ENCODE results near the gene HVCN1.

Gene HVCN1

DNA sequence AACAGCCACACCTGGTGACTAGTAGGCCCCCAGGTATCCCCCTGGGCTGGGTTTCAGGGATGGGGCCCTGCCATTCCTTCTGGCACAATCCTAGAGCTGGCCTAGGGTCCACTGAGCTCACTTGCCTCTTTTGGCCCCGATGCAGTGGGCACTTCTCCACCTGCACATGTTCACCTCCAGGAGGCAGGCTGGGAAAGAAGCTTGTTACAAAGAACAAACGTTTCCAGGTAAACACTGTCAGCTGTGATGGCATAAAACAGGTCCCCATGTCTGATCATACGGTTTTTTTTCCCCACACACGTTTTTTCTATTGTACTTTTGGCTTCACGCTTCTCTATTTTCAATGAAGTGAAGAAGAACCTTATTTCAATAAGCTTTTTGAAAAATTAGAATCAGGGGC lies 15.8 kb upstream of the HVCN1 start:
- no peak for DNase-seq
- H3K27me3 ChIP-seq, result no peaks in the 10 kb centered on the region
- peaks cover 3% of the 10 kb centered on the region for H3K4me1 ChIP-seq
- H3K36me3 ChIP-seq, result no peaks in the 10 kb centered on the region
- TF ChIP-seq, protein P1, sequence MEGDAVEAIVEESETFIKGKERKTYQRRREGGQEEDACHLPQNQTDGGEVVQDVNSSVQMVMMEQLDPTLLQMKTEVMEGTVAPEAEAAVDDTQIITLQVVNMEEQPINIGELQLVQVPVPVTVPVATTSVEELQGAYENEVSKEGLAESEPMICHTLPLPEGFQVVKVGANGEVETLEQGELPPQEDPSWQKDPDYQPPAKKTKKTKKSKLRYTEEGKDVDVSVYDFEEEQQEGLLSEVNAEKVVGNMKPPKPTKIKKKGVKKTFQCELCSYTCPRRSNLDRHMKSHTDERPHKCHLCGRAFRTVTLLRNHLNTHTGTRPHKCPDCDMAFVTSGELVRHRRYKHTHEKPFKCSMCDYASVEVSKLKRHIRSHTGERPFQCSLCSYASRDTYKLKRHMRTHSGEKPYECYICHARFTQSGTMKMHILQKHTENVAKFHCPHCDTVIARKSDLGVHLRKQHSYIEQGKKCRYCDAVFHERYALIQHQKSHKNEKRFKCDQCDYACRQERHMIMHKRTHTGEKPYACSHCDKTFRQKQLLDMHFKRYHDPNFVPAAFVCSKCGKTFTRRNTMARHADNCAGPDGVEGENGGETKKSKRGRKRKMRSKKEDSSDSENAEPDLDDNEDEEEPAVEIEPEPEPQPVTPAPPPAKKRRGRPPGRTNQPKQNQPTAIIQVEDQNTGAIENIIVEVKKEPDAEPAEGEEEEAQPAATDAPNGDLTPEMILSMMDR (IDR thresholded peaks at IDR 0.05; ENCODE audit: low read depth, low read length), result peak; percentile 39
- no peak overlapping the region for H3K4me3 ChIP-seq (ENCODE audit: low read depth, low read length)
- no peaks in the 10 kb centered on the region for H3K9me3 ChIP-seq

DNA sequence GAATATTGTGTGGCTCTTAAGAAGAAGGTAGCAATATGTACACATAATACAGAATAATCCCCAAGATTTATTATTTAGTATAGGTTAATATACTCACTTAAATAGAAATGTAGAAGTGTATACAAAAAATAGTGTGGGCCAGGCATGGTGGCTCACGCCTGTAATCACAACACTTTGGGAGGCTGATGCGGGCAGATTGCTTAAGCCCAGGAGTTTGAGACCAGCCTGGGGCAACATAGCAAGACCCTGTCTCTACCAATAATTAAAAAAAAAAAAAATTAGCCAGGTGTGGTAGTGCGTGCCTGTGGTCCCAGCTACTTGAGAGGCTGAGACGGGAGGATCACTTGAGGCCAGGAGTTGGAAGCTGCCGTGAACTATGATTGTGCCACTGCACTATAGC lies 15.3 kb upstream of the HVCN1 start:
- Histone ChIP-seq H3K36me3 (no peaks in the 10 kb centered on the region), H3K4me1 (peaks cover 8% of the 10 kb centered on the region), H3K27me3 (no peaks in the 10 kb centered on the region), H3K4me3 (ENCODE audit: low read depth, low read length) (no peak overlapping the region), H3K9me3 (no peaks in the 10 kb centered on the region)
- TF ChIP-seq, protein P1 (IDR thresholded peaks at IDR 0.05; ENCODE audit: low read depth, low read length), result no peak
- no peak for DNase-seq

DNA sequence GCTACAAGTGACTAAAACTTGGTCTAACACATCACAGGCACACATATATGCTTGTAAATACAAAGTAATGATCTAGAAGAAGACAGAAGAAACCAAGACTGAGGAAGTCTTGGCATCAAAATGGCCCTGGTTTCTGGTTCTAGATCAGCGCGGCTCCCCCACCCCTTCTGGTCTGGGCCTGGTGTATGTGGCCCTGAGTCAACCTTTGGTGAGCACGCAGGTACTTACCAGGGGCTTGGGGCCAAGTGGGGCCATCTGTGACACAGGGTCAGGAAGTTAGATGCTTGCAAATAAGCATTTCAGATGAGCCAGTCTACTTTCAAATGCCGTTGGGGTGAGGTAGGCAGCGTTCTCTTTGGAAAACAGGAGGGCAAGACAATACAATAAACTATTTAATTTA lies 13.2 kb upstream of the HVCN1 start:
- no peak overlapping the region for H3K4me3 ChIP-seq (ENCODE audit: low read depth, low read length)
- H3K9me3 ChIP-seq, result no peaks in the 10 kb centered on the region
- DNase-seq, result no peak
- H3K36me3 ChIP-seq, result no peaks in the 10 kb centered on the region
- peaks cover 15% of the 10 kb centered on the region for H3K4me1 ChIP-seq
- no peaks in the 10 kb centered on the region for H3K27me3 ChIP-seq
- TF ChIP-seq, protein P1 (IDR thresholded peaks at IDR 0.05; ENCODE audit: low read depth, low read length), result no peak

DNA sequence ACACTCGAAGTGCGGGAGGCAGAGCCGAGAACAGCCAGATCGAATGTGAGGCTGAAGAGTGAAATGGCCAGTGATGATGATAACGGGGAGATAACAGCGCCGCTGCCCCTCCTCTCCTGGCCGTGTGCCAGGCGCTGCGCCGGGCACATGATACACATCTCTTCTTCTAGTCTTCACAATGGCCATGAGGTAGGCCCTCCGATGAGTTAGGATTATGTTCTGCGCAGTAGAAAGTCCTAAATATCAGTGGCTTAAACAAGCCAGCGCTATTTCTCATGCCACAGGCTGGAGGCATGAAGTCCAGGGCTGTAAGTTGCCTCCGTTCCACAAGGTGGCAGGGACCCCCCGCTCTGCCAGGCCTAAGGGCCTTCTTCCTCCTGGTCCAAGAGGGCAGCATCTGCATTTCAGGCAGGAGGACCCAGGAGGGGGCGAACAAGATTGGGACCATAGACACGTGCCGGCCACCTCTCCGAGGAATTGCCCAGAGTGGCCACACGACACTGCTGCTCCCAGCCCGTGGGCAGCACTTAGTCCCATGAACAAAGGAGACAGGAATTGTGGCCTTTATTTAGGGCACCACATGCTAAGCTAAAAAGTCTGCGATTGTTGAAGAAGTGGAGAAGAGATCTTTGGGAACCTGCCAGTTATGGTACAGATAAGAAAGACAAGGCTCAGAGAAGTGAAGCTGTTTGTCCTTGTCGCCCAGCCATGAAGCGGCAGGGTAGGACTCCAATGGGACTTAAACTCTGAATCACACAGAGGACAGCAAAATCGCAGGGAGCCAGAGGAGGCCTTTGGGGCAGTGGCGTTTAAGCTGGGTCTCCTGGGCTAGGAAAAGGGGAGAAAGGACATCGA lies 10.9 kb upstream of the HVCN1 start:
- peak; percentile 69 for DNase-seq
- H3K27me3 ChIP-seq, result no peaks in the 10 kb centered on the region
- TF ChIP-seq, protein P1 (IDR thresholded peaks at IDR 0.05; ENCODE audit: low read depth, low read length), result peak; percentile 50
- H3K36me3 ChIP-seq, result no peaks in the 10 kb centered on the region
- peaks cover 16% of the 10 kb centered on the region for H3K4me1 ChIP-seq
- peak overlapping the region; percentile 23 for H3K4me3 ChIP-seq (ENCODE audit: low read depth, low read length)
- no peaks in the 10 kb centered on the region for H3K9me3 ChIP-seq

GRCh38 chr12:110698171-110698902 lies 9.4 kb upstream of the HVCN1 start:
- Histone ChIP-seq H3K36me3 (no peaks in the 10 kb centered on the region), H3K4me1 (peaks cover 24% of the 10 kb centered on the region), H3K9me3 (no peaks in the 10 kb centered on the region), H3K4me3 (ENCODE audit: low read depth, low read length) (no peak overlapping the region), H3K27me3 (no peaks in the 10 kb centered on the region)
- TF ChIP-seq, protein P1 (IDR thresholded peaks at IDR 0.05; ENCODE audit: low read depth, low read length), result peak; percentile 78
- DNase-seq, result peak; percentile 73

- Histone ChIP-seq H3K4me1 (peaks cover 24% of the 10 kb centered on the region), H3K4me3 (ENCODE audit: low read depth, low read length) (no peak overlapping the region), H3K9me3 (no peaks in the 10 kb centered on the region), H3K27me3 (no peaks in the 10 kb centered on the region), H3K36me3 (no peaks in the 10 kb centered on the region)
- TF ChIP-seq, protein P1 (IDR thresholded peaks at IDR 0.05; ENCODE audit: low read depth, low read length), result no peak
- no peak for DNase-seq
Observed at GRCh38 chr12:110697236-110697635, 8.3 kb upstream of the HVCN1 start.
